ENCODE results near the gene NUCB1. TPM values are rescaled to one million over a fixed set of nuclear protein-coding genes. Genes with fewer than 3 reads are reported as not detected.

NUCB1 gene
- total RNA-seq, 1 experiment from 2014 or later, result 125 TPM

- Histone ChIP-seq H4K8ac (replicated peaks; ENCODE audit: insufficient read length, low read depth, low read length) (no peak overlapping the region), H3K4me2 (ENCODE audit: insufficient read depth, insufficient read length, low read length) (no peak overlapping the region), H3K27ac (ENCODE audit: insufficient read length, low read depth, low read length) (no peak overlapping the region), H3K23me2 (ENCODE audit: insufficient read length, low read depth, low read length, poor library complexity, severe bottlenecking) (peaks cover 4% of the 10 kb centered on the region), H4K91ac (ENCODE audit: insufficient read length, low read depth, low read length) (no peak overlapping the region), H3K79me1 (ENCODE audit: insufficient read depth, low read depth, low read length, poor library complexity, severe bottlenecking) (no peaks in the 10 kb centered on the region), H3K14ac (ENCODE audit: insufficient read depth, low read length) (no peak overlapping the region), H2AK5ac (ENCODE audit: insufficient read length, low read length) (no peak overlapping the region), H3K4ac (ENCODE audit: low read depth, low read length) (no peak overlapping the region), H3K23ac (ENCODE audit: insufficient read length, low read depth, low read length) (no peak overlapping the region), H3K79me2 (ENCODE audit: insufficient read depth, low read length) (no peaks in the 10 kb centered on the region), H4K20me1 (ENCODE audit: control insufficient read depth, insufficient read depth, insufficient read length) (no peaks in the 10 kb centered on the region), H2AFZ (ENCODE audit: low read length) (no peak overlapping the region), H3K27me3 (ENCODE audit: insufficient read depth, low read length) (no peaks in the 10 kb centered on the region), H3K56ac (ENCODE audit: insufficient read length, low read depth, low read length) (no peak overlapping the region), H2BK12ac (ENCODE audit: insufficient read length, low read depth, low read length) (no peak overlapping the region), H3K18ac (ENCODE audit: insufficient read length, low read depth, low read length) (no peak overlapping the region), H4K5ac (ENCODE audit: insufficient read length, low read depth, low read length) (no peak overlapping the region), H2BK120ac (ENCODE audit: low read depth, low read length, poor library complexity, severe bottlenecking) (no peak overlapping the region), H2BK15ac (ENCODE audit: low read depth, low read length) (no peak overlapping the region), H3K4me1 (ENCODE audit: insufficient read depth, low read length) (no peaks in the 10 kb centered on the region), H3T11ph (ENCODE audit: low read length) (no peak overlapping the region), H2BK20ac (ENCODE audit: low read depth, low read length, poor library complexity, severe bottlenecking) (no peak overlapping the region), H3K9ac (ENCODE audit: extremely low read depth, insufficient read length, low read length) (no peak overlapping the region), H3K9me3 (ENCODE audit: control insufficient read depth, low read depth, low read length) (no peaks in the 10 kb centered on the region), H2BK5ac (ENCODE audit: insufficient read length, low read length) (no peak overlapping the region)
- Mint-ChIP-seq H3K27me3 (ENCODE audit: low read depth) (peaks cover 21% of the 10 kb centered on the region), H3K9me3 (no peaks in the 10 kb centered on the region), H3K27ac (no peak overlapping the region), H3K4me1 (peaks cover 6 to 7% of the 10 kb centered on the region in 2 experiments), H3K36me3 (ENCODE audit: insufficient read depth in 1 of 3, low read depth in 3 of 3) (peaks cover 0 to 6% (median 2%) of the 10 kb centered on the region in 3 experiments; a peak in 3 of 7 replicates), H3K4me3 (no peak overlapping the region)
- no peak for DNase-seq
- WGBS (ENCODE audit: extremely low coverage, insufficient read length, low lambda C conversion rate), result no CpG with 5 or more reads among the region's 15 CpGs
- TF ChIP-seq CTCF (conservative IDR thresholded peaks at IDR 0.05), result no peak
Observed at GRCh38 chr19:48928164-48929025, 28.3 kb downstream of the NUCB1 start.

All from H9 (cell line).